Stimulated activated CD4-positive, alpha-beta T cell treated with anti-CD3 and anti-CD28 coated beads, TNF-alpha, amount 100 ng/mL, for 48 hours (primary cell): ENCODE results near the gene CRAT.

Experiments used
- DNase-seq, 3 donors: peaks; one replicate each; pipeline ENCODE4 v3.0.0-alpha.2; 2020; ENCODE audit warnings: low read depth in 3 of 3

Gene CRAT

DNA sequence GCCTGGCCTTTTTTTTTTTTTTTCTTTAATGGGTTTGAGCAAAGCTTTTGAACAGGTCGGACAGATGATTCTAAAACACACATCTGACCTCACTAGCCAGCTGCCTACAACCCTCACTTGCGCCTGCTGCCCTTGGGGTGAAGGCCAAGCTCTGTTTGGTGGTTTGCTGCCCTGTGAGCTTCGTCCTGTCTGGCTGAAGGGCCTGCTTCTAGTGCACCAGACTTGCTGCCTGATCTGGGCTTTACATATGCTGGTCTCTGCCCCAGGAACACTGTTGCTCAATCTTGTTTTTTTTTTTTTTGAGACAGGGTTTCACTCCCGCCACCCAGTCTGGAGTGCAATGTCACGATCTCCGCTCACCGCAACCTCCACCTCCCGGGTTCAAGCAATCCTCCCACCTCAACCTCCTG lies 46.1 kb downstream of the CRAT start:
- DNase-seq: no peak

DNA sequence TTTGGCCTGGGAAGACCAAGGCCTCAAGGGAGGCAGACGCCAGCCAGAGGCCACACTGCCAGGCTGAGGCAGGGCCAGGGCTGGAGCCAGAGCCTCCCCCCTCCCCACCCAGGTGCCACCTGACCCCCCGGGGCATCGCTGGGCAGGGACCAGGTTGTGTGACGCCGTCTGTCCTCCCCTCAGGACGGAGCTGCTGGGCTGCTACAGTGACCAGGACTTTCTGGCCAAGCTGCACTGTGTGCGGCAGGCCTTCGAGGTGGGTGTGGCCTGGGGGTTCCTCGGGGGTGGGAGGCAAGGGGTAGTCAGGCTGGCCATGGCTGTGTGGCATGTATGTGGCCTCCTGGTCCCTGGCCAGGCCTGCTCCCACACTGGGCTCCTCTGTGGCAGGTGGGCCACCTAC lies 47.5 kb downstream of the CRAT start:
- DNase-seq: no peak

DNA sequence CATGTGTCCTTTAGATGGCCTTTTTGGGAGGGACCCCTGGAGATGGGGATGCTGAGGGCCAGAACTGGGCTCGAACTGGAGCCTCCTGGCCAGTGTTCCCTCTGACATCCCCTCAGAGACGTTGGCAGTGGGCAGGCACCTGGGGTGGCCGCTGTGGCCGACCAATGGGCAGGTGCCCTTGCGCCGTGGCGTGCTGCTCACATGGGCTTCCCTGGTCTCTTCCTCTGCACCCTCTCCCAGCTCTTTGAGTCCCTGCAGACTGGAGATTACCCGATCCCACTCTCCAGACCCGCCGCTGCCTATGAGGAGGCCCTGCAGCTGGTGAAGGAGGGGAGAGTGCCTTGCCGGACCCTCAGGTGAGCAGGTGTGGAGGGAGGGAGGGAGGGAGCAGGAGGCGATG lies 49.6 kb downstream of the CRAT start:
- DNase-seq: no peak

DNA sequence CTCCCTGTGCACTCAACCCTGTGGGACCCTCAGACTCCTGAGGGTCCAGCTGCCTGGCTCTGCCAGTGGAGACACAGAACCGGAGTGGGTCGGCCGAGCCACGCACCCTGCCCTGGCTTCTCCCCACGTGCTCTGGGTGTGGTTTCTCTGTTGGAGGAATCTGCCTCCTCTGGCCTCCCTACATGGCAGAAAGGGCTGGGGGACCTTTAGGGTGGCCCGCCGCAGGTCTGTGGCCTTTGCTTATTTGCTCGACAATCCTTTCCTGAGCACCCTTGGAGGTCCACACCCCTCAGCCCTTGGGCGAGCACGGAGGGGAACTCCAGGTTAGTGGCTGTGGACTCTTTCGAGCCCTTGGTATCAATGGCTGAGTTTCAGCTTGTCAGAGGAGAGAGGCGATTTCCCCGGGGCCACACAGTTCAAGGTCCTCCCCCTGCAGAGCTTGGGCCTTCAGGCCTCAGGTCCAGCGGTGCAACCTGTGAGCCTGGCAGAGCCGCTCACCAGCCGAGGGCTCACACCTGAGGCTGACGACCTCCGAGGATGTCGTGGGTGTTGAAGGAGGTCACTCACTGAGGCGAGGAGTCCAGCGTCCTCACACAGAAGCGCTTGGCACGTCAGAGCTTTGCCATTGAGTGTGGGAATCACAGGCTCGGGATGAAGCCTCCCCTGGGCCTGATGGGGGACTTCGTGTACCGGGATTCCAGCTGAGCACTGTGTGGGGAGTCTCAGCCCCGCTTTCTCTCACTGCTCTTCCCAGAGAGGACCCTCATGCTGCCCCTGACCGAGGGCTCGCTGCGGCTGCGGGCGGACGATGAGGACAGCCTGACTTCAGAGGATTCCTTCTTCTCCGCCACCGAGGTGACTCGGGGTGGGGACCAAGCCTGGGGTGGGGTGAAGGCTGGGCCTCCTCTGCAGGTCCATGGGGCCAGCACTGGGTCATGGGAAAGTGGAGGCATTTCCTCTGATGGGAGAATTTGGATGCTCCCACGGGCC lies 50.5 kb downstream of the CRAT start:
- no peak for DNase-seq

DNA sequence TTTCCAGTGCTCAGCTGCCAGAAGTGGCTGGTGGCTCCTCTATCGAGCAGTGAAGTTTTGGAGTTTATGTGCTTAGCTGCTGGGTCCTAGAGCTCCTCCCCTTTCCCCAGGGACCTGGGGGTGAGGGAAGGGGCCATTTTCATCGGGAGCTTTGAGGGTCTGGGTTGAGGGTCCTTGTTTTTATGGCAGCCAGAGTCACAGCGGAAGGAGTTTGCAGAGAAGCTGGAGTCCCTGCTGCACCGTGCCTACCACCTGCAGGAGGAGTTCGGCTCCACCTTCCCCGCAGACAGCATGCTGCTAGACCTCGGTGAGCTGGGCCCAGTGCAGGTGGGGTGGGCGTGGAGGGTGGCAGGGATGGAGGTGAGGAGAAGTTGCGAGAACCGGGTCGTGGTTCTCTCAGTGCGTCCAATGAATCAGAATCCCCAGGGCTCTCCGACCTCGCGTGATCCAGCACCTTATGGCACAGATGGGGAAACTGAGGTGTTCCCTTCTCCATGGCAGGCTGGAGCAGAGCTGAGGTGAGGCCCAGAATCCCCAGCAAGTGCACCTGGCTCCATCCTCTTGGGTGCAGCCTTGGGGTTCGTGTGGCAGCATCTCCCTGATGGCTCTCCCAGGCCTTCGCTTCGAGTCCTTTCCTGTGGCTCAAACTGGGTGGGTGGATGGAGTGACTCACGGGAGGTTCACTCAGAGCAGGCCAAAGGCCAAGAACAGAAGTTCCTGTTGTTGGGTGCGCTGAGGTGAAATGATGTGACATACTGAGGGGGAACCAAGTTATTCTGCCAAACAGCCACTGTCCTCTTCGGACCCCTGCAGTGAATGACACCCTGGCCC lies 51.4 kb downstream of the CRAT start:
- no peak for DNase-seq

DNA sequence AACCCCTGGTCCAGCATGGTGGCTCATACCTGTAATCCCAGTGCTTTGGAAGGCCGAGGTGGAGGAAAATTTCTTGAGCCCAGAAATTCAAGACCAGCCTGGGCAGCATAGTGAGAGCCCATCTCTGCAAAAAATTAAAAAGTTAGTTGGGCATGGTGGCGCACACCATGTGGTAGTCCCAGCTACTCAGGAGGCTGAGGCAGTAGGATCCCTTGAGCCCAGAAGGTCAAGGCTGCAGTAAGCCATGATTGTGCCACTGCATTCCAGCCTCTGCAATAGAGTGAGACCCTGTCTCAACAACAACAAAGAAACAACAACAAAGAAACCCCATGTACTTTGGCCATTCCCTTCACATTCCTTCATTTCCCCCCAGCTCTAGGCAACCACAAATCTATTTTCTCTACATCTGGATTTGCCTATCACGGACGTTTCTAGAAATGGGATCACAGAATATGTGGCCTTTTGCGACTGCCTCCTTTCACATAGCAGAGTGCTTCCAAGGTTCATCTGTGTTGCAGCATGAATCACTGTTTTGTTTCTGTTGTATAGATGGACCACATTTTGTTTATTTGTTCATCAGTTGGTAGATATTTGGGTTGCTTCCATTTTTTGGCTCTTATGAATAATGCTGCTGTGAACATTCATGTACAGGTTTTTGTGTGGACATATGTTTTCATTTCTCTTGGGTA lies 56.3 kb downstream of the CRAT start:
- DNase-seq: no peak

DNA sequence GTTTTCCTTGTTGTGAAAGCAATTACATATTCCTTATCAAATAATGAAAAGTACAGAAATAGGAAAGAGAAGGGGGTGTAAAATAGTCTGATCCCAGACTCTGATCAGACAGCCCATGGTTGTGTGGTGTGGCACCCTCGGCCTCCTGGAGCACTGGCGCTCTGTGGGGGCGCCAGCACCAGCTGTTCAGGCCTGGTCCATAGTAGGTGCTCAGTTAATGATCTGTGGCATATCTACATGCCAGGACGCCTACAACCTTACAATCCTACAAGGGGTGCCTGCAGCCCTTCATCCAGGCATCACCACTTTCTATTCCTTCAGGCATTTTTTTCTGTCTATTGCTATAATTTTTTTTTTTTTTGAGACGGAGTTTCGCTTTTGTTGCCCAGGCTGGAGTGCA lies 57.6 kb downstream of the CRAT start:
- no peak for DNase-seq

DNA sequence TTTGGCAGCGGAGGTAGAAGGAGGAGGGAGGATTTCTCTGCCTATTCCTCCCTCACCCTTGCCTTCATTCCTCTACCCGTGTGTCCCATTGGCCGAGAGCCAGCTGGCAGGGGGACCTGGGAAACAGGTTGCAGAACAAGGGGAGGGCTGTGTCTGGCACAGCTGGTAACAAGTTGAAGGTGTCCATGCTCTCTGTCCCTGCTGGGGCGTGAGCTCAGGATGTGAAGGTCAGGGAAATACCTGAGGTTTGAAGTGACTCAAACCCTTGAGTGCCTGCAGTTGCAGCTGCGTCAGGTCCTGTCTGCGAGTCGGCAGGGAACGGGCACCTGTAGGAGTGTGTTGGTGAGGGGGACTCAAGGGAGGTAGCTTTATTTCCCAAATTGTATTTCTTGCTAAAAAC lies 58.0 kb downstream of the CRAT start:
- no peak for DNase-seq
